HG03139 (cell line): ENCODE measurements around the gene NOTUM.

ENCODE experiments used
- ATAC-seq: cut with Tn5 transposase; IDR thresholded peaks from one replicate; pipeline ENCODE4 v1.9.1; 2021; ENCODE audit not compliant: unreplicated experiment

Gene NOTUM

GRCh38 chr17:81961087-81961511, at the start of gene NOTUM:
NOTUM (minus strand) TSS chr17:81961187; CDS start chr17:81960909, 278 bp downstream.
- ATAC-seq, result no peak

GRCh38 chr17:82009413-82009812, 48.4 kb upstream of the NOTUM start:
- ATAC-seq, result no peak

GRCh38 chr17:82008941-82009405, 48.0 kb upstream of the NOTUM start:
- ATAC-seq, result no peak

DNA sequence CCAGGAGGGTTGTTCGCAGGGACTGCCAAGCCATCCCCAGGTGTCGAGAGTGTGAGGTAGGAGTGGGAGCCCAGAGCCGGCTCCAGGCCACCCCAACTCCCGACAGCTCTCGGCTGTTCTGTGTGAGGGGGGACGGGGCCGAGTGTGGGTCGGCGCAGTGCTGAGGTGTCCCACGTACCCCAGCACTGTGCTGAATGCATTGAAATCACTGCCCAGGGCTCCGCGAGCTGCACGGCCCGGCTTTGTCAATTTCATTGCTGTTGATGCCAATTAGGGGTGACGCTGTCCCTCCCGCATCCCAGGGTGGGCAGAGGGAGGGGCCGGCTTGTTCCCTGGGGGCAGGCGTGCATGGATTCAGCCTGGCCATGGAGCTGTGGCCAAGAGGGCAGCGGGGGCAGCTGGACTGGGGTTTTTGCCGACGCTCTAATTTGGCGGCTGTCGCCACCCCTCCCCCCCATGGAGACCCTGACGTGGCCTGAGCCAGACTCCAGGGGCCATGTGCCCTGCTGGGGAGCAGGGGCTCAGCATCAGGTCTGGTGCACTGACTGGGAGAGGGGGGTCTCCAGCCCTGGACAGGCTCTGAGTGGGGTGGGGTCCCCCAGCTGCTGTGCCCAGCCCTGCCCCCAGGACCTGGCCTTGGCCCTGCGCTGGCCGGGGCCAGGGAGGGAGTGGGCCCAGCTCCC, 47.4 kb upstream of the NOTUM start:
- ATAC-seq, result no peak

- ATAC-seq, result no peak
These were observed 46.7 kb upstream of the NOTUM start for GRCh38 chr17:82007495-82008257.

GRCh38 chr17:82007228-82007494, 46.2 kb upstream of the NOTUM start:
- no peak for ATAC-seq

DNA sequence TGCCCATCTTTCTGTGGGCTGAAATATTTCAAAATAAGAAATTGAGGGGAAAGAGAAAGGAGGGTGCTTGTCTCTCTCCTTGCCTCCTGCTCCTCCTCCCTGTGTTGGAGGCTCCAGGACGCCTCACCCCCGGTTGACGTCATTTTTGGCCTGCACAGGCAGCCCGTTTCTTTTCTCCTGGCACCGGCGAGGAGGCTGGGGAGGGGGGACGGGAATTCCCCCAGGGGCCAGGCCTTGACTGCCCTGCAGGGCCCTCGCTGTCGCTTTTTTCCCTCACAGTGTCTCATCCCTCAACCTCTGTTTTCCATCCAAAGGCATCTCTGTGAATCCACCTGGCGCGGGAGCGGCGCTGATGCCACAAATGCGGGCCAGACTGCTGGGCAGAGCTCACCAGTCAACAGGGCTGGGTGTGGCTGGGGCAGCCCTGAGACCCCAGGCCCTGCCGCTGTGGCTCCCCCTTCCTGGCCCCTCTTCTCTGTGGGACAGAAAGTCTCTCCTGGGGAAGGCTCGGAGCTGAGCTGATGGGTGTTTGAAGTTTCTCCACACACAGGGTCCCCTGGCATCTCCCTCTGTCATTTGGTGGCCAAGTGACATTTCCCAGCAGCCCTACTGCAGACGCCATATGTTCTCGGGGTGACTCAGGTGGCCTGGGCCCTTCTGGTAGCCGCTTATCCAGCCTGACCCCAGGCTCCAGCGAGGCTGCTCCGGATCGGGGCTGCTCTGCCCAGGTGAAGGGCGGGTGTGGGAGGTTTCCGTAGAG, 45.7 kb upstream of the NOTUM start:
- no peak for ATAC-seq

GRCh38 chr17:82005701-82006348, 44.8 kb upstream of the NOTUM start:
- no peak for ATAC-seq

DNA sequence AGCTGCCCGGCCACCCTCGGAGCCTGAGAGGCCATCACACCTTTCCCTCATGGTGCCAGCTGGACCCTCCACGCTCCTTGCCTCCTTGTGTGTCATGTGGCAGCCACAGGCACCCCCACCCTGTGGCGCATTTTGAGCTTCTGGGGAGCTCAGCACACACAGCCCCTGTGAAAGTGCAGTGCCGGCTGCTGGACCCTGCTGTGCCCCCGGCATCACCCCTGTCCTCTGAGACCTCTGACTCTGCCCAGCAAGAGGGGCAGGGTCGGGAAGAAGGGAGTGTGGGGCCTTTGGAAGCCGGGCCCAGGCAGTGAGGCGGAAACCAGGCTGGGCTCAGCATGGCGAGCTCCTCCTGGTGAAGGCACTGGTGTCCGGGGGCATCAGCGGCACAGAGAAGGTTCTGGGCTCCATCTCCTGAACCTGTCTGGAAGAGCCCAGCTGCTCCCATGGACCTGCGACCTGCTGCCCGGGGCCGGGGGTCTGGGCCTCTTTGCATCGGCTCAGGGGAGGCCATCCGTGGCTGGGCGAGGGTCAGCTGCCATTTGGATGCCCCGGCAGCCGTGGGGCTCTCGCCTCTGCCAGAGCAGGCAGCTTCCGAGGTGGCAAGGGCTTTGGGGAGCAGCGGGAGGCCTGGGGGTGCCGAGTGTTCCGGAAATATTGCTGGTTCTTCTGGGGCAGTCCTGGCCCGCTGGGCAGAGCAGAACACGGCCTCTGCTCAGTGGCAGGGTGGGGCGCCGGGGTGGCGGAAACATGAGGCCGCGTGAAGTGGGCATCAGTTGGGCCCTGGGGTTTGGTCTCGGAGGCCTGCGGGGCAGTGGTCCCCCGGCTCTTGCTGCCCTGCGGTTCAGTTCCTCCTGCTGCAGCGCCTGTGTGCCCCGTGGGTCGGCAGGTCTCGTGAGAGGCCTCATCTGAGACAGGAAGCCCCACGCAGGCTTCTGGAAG, 43.8 kb upstream of the NOTUM start:
- no peak for ATAC-seq

- no peak for ATAC-seq
These were observed 42.7 kb upstream of the NOTUM start for GRCh38 chr17:82003411-82004381.

DNA sequence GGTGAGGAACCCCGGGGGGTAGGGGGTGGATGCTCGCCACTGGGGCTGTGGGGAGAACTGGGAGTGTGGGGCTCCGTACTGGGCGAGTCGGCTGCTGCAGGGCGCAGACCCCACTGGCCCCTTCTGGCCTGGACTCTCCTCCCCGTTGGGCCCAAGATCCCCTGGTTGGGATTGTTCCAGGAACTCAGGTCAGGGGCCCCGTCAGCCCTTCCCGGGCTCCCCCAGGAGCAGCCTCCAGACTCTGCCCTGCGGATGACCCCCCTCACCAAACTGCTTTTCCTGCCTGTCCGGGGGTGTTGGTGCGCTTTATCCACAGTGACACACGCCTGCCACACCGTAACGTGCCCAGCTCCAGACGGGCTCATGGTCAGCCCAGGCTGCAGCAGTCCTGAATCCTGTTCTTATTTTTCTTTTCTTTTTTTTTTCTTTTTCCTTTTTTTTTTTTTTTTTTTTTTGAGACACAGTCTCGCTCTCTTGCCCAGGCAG, 40.6 kb upstream of the NOTUM start:
- no peak for ATAC-seq

GRCh38 chr17:82000803-82001570, 40.0 kb upstream of the NOTUM start:
- ATAC-seq, result no peak

GRCh38 chr17:81999976-82000802, 39.2 kb upstream of the NOTUM start:
- no peak for ATAC-seq

DNA sequence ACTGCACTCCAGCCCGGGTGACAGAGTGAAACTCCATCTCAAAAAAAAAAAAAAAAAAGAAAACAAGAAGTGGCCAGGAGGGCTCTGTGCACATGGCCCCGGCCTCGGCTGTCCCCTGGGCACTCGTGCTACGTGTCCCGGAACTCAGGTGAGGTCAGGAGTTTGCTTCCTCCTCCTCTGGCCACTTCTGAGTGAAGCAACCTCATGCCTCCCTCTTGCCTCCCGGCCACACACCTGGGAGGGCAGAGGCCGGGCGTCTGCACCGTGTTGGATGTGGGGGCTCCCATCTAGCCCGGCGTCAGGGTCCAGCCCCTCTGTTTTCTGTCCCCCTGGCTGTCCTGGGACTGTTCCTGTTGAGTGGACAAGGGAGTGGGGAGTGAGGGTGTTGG, 38.6 kb upstream of the NOTUM start:
- no peak for ATAC-seq

- no peak for ATAC-seq
These were observed 37.9 kb upstream of the NOTUM start for GRCh38 chr17:81998691-81999438.

DNA sequence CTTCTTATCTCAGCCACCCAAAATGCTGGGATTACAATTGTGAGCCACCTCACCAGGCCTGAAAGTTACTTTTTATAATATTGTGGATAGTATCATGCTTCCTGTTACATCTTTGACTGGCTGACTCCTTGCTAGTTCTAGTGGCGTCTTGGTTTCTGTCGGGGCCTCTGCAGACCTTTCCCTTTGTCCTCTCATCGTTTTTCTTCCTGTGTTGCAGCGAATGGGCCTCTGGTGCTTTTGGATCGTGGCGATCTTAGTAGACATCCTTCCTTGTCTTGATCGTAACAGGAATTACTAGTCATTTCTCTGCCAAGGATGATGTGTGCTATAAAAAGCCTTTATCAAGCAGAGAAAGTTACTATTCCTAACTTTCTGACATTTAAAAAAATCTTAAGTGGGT, 37.2 kb upstream of the NOTUM start:
- ATAC-seq, result no peak
